HepG2 (cell line): ENCODE data around the gene HEBP1. TPM values are rescaled to one million over a fixed set of nuclear protein-coding genes. Genes with fewer than 3 reads are reported as not detected.

Experiments used
- CEBPZ ChIP-seq: IDR thresholded peaks from 2 replicates; pipeline ENCODE4 v1.6.1; 2012; ENCODE audit warnings: low read length, improper control_type of control experiment
- CENPBD1 ChIP-seq: sonication (generic); formaldehyde crosslinking; IDR thresholded peaks from 2 replicates; pipeline ENCODE4 v1.8.0; 2022; ENCODE audit warnings: missing genetic modification reagents, low read depth, mild to moderate bottlenecking, borderline replicate concordance
- CSRNP2 ChIP-seq: sonication (generic); formaldehyde crosslinking; conservative IDR thresholded peaks from 2 replicates; pipeline ENCODE4 v1.8.0; 2022; ENCODE audit warnings: low read depth, missing genetic modification reagents
- FOXP4 ChIP-seq: sonication (generic); formaldehyde crosslinking; IDR thresholded peaks from 2 replicates; pipeline ENCODE4 v1.4.0; 2020; ENCODE audit warnings: missing genetic modification reagents
- RXRA ChIP-seq: sonication (generic); formaldehyde crosslinking; IDR thresholded peaks from 2 replicates; pipeline ENCODE4 v1.5.1; 2020; ENCODE audit warnings: missing genetic modification reagents
- SRSF9 ChIP-seq: fragments of 200-400 bp; formaldehyde crosslinking; IDR thresholded peaks from 2 replicates; pipeline ENCODE4 v1.6.1; 2018; ENCODE audit warnings: borderline replicate concordance, mild to moderate bottlenecking, low read depth, low read length; ENCODE audit not compliant: insufficient read depth, poor library complexity, severe bottlenecking
- THYN1 ChIP-seq: sonication (generic); formaldehyde crosslinking; IDR thresholded peaks from 2 replicates; pipeline ENCODE4 v1.8.1; 2023; ENCODE audit warnings: low read depth, mild to moderate bottlenecking, moderate library complexity, missing genetic modification reagents, borderline replicate concordance
- ZHX2 ChIP-seq, 2 experiments: sonication (generic) in 1 of 2; formaldehyde crosslinking in 1 of 2; IDR thresholded peaks; 2 replicates each; pipeline versions ENCODE4 v1.6.1 to v1.9.0; 2014 to 2022; ENCODE audit warnings: antibody characterized with exemption in 1 of 2, borderline replicate concordance in 1 of 2, inconsistent platforms in 1 of 2, low read depth in 1 of 2, missing genetic modification reagents in 1 of 2
- ZNF225 ChIP-seq: sonication (generic); formaldehyde crosslinking; IDR thresholded peaks from 2 replicates; pipeline ENCODE4 v1.4.0; 2020; ENCODE audit warnings: mild to moderate bottlenecking, missing genetic modification reagents
- ZNF432 ChIP-seq: sonication (generic); formaldehyde crosslinking; IDR thresholded peaks from 2 replicates; pipeline ENCODE4 v1.5.0; 2020; ENCODE audit warnings: missing genetic modification reagents, mild to moderate bottlenecking, borderline replicate concordance
- ZNF441 ChIP-seq: sonication (generic); formaldehyde crosslinking; IDR thresholded peaks from 2 replicates; pipeline ENCODE4 v1.7.0; 2021; ENCODE audit warnings: missing genetic modification reagents, borderline replicate concordance
- ZNF549 ChIP-seq: sonication (generic); formaldehyde crosslinking; IDR thresholded peaks from 2 replicates; pipeline ENCODE4 v1.5.0; 2020; ENCODE audit warnings: missing genetic modification reagents
- ZNF562 ChIP-seq: sonication (generic); formaldehyde crosslinking; IDR thresholded peaks from 2 replicates; pipeline ENCODE4 v1.8.0; 2022; ENCODE audit warnings: missing genetic modification reagents, borderline replicate concordance
- polyA plus RNA-seq, 8 experiments: library from polyadenylated mRNA; depleted of rRNA in 3 of 8; stranded (reverse) in 7 of 8; unstranded in 1 of 8; fragments of >200 nt; fragmentation: Illumina TruSeq in 4 of 8; extraction: Trizol in 4 of 8; gene quantifications; 2 replicates each; pipeline versions ENCODE4 v1.2.1 to v1.2.3, GENCODE V29; 2011 to 2016; ENCODE audit warnings: low read depth in 4 of 8, missing spikeins in 1 of 8, mixed read lengths in 1 of 8; ENCODE audit not compliant: insufficient read depth in 1 of 8
- total RNA-seq, 5 experiments: library from RNA; depleted of rRNA; stranded (reverse); fragments of >200 nt; fragmentation: Illumina TruSeq; extraction: Trizol; gene quantifications; 2 replicates each; pipeline ENCODE4 v1.2.3, GENCODE V29; 2016; ENCODE audit warnings: low read depth in 1 of 5

The HEBP1 gene
- total and polyA plus RNA-seq, 2 of the 13 experiments (the other 11 are each of a cell fraction or from before 2014, with no cell fraction given), result 7.8 to 9.4 TPM

- no peak for TF ChIP-seq ZHX2 (IDR thresholded peaks at IDR 0.05; ENCODE audit: low read depth)
- no peak for TF ChIP-seq ZHX2 (CRISPR knock-in tag; IDR thresholded peaks at IDR 0.05; ENCODE audit: borderline replicate concordance)
- TF ChIP-seq RXRA (CRISPR knock-in tag), result 0 out of 2 replicates have a peak, but pooled peaks have one; percentile 37
- no peak for TF ChIP-seq ZNF562 (CRISPR knock-in tag)
- no peak for TF ChIP-seq ZNF432 (CRISPR knock-in tag)
- TF ChIP-seq SRSF9, result no peak
- no peak for TF ChIP-seq ZNF549 (CRISPR knock-in tag)
- TF ChIP-seq ZNF225, result no peak
- peak; percentile 40; the same call in 1 of the 2 replicates for TF ChIP-seq FOXP4
- no peak for TF ChIP-seq CSRNP2 (CRISPR knock-in tag)
- TF ChIP-seq CEBPZ, result no peak
- no peak for TF ChIP-seq THYN1 (CRISPR knock-in tag)
- TF ChIP-seq ZNF441 (CRISPR knock-in tag), result 0 out of 2 replicates have a peak, but pooled peaks have one; percentile 35
- TF ChIP-seq CENPBD1 (CRISPR knock-in tag), result no peak
Observed at GRCh38 chr12:12927211-12928079, 72.6 kb downstream of the HEBP1 start (continued).
